GM10266 (cell line): ENCODE data around the gene EFEMP2.

ENCODE experiments used
- DNase-seq: peaks from one replicate; pipeline ENCODE4 v3.0.0; 2012; ENCODE audit errors: extremely low spot score
- CTCF ChIP-seq: IDR thresholded peaks from 2 replicates; pipeline ENCODE4 v1.5.1; 2012; ENCODE audit warnings: mild to moderate bottlenecking, low read depth; ENCODE audit not compliant: control insufficient read depth, insufficient read depth; ENCODE audit errors: missing control alignments

The EFEMP2 gene

GRCh38 chr11:65912845-65913244 is 40.2 kb upstream of the EFEMP2 start:
- no peak for TF ChIP-seq CTCF
- DNase-seq: no peak

- DNase-seq: no peak
- TF ChIP-seq CTCF: no peak
These were observed 39.3 kb upstream of the EFEMP2 start for GRCh38 chr11:65911682-65912568.

- DNase-seq: no peak
- no peak for TF ChIP-seq CTCF
These were observed 35.3 kb upstream of the EFEMP2 start for GRCh38 chr11:65907878-65908277.

GRCh38 chr11:65906602-65907001 is 34.0 kb upstream of the EFEMP2 start:
- no peak for TF ChIP-seq CTCF
- DNase-seq: no peak

GRCh38 chr11:65903715-65904114 is 31.1 kb upstream of the EFEMP2 start:
- TF ChIP-seq CTCF: no peak
- DNase-seq: no peak

- no peak for DNase-seq
- no peak for TF ChIP-seq CTCF
These were observed 30.5 kb upstream of the EFEMP2 start for GRCh38 chr11:65903068-65903481.

GRCh38 chr11:65900899-65901180 is 28.2 kb upstream of the EFEMP2 start:
- no peak for TF ChIP-seq CTCF

More at GRCh38 chr11:65900899-65901180, 28.2 kb upstream of the EFEMP2 start:
- DNase-seq: no peak
